ENCODE data around the gene CDHR2. TPM values are rescaled to one million over a fixed set of nuclear protein-coding genes. Genes with fewer than 3 reads are reported as not detected.
A peak's percentile ranks its signal among the peaks of the same experiment; 100 is the strongest.

CDHR2 gene
- total and polyA plus RNA-seq, 4 experiments from 2014 or later, result 2.9 TPM; not detected in 2

DNA sequence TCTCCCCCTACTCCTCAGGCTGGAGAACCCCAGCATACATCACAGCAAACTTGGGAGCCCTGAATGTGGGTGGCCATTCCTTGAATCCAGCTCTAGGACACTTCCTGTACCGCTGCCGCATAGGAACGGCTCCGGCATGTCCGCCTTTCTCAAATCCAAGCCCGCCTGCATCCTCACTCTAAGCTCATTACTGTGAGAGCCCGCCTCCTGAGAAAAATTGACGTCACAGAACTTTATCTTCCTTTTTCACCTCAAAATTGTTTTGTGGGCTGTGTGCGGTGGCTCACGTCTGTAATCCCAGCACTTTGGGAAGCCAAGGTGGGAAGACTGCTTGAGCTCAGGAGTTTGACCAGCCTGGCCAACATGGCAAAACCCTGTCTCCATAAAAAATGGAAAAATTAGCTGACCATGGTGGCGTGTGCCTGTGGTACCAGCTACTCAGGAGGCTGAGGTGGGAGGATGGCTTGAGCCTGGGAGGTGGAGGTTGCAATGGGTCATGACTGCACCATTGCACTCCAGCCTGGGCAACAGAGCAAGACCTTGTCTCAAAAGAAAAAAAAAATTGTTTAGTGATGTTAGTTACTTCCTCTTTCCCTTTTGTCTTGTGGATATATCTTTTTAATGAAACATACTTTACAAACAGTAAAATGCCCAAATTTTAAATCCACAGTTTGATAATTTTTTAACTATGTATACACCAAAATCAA is 34.7 kb upstream of the CDHR2 start:
- peak overlapping the region in 2 of 7 donors; percentile 30 to 85 for H3K27ac Mint-ChIP-seq
- peaks cover 0 to 2% of the 10 kb centered on the region in 2 donors for H3K36me3 Mint-ChIP-seq
- intact Hi-C loops (cut with micrococcal nuclease), result no loop called here
- H3K4me1 Mint-ChIP-seq, result peaks cover 10 to 22% (median 19%) of the 10 kb centered on the region in 4 donors
- H3K9me3 ChIP-seq (ENCODE audit: control insufficient read depth in 1 of 2, low read length in 2 of 2), result no peaks in the 10 kb centered on the region
- H3K4me3 Mint-ChIP-seq, result peak overlapping the region in 1 of 8 donors; percentile 70
- peaks cover 6% of the 10 kb centered on the region for H3K4me1 ChIP-seq (ENCODE audit: insufficient read depth, low read length)
- no peak overlapping the region for H3K27ac ChIP-seq (ENCODE audit: low read depth, low read length)
- H3K36me3 ChIP-seq (ENCODE audit: insufficient read depth, low read length), result no peaks in the 10 kb centered on the region
- POLR2A ChIA-PET (ENCODE audit: partially characterized antibody), result interaction anchor here (0.9 to 1.1 kb wide), 2 partner anchors 23 to 28 kb away, joined by 3 read pairs; no protein-coding TSS in a partner anchor
- H3K9me3 Mint-ChIP-seq, result no peaks in the 10 kb centered on the region
- H3K27me3 Mint-ChIP-seq, result no peaks in the 10 kb centered on the region
- no peak for DNase-seq
- H3K27me3 ChIP-seq (ENCODE audit: insufficient read depth, low read length), result no peaks in the 10 kb centered on the region
- CTCF ChIA-PET (ENCODE audit: partially characterized antibody), result interaction anchor here (1.0 to 1.7 kb wide), 2 partner anchors 16 to 30 kb away, joined by 3 to 5 read pairs; no protein-coding TSS in a partner anchor
- H3K4me3 ChIP-seq (ENCODE audit: low read length in 2 of 2), result no peak overlapping the region

DNA sequence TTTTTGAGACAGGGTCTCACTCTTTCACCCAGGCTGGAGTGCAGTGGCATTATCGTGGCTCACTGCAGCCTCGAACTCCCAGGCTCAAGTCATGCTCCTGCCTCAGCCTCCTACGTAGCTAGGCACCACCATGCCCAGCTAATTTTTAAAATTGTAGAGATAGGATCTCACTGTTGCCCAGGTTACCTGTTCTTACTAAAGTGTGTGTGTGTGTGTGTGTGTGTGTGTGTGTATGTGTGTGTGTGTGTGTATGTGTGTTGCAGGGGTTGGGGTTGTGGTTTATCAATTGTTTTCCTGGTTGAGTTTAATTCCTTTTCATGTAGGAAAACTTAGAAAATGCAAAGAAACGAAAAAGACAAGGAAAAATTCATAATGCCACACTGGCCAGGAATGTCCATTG is 33.7 kb upstream of the CDHR2 start:
- H3K4me1 ChIP-seq (ENCODE audit: insufficient read depth, low read length), result peaks cover 6% of the 10 kb centered on the region
- Mint-ChIP-seq H3K9me3 (no peaks in the 10 kb centered on the region), H3K4me1 (peaks cover 10 to 29% (median 20%) of the 10 kb centered on the region in 4 donors), H3K36me3 (no peaks in the 10 kb centered on the region), H3K27ac (peak overlapping the region in 4 of 7 donors; percentile 15 to 88 (median 41)), H3K27me3 (no peaks in the 10 kb centered on the region), H3K4me3 (peak overlapping the region in 2 of 8 donors; percentile 7 to 31)
- no peaks in the 10 kb centered on the region for H3K9me3 ChIP-seq (ENCODE audit: control insufficient read depth in 1 of 2, low read length in 2 of 2)
- DNase-seq, result peak in 1 of 5 donors; percentile 27
- CTCF ChIA-PET (ENCODE audit: partially characterized antibody), result interaction anchor here (1.0 to 1.7 kb wide), 2 partner anchors 15 to 68 kb away, joined by 3 to 5 read pairs; no protein-coding TSS in a partner anchor
- H3K4me3 ChIP-seq (ENCODE audit: low read length in 2 of 2), result no peak overlapping the region
- intact Hi-C loops (cut with micrococcal nuclease), result no loop called here
- H3K27me3 ChIP-seq (ENCODE audit: insufficient read depth, low read length), result no peaks in the 10 kb centered on the region
- no peak overlapping the region for H3K27ac ChIP-seq (ENCODE audit: low read depth, low read length)
- no peaks in the 10 kb centered on the region for H3K36me3 ChIP-seq (ENCODE audit: insufficient read depth, low read length)
- POLR2A ChIA-PET (ENCODE audit: partially characterized antibody), result interaction anchor here (1.1 to 1.3 kb wide), 2 partner anchors 14 to 22 kb away, joined by 3 to 4 read pairs; no protein-coding TSS in a partner anchor

DNA sequence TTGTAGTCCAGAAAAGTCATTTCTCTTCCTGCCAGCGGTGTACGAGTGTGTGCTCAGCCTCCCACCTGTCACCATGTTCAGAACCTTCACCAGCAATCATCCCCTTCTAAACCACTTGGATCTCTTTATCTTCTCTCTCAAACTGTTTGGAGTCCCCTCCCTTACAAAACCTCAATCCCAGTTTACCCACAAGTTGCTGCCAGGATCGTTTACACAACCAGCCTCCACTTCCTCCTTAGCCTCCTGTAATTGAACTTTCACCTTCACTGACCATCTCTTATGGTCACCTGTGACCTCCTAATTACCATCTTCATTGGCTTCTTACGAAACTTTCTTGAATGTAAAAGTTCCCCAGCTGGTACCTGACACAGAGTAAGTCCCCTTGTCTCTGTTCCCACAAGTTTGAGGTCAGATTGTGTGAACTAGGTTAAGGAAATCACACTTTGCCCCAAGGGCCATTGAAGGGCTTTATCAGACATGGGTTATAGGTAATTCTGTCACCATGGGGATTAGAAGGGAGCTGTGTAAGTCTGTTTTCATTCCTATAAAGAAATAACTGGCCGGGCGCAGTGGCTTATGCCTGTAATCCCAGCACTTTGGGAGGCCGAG is 32.0 kb upstream of the CDHR2 start:
- H3K4me3 ChIP-seq (ENCODE audit: low read length in 2 of 2), result no peak overlapping the region
- no peak for DNase-seq
- H3K9me3 ChIP-seq (ENCODE audit: control insufficient read depth in 1 of 2, low read length in 2 of 2), result no peaks in the 10 kb centered on the region
- peaks cover 6% of the 10 kb centered on the region for H3K4me1 ChIP-seq (ENCODE audit: insufficient read depth, low read length)
- no peak overlapping the region for H3K27ac ChIP-seq (ENCODE audit: low read depth, low read length)
- Mint-ChIP-seq H3K27me3 (no peaks in the 10 kb centered on the region), H3K9me3 (no peaks in the 10 kb centered on the region), H3K27ac (peak overlapping the region in 4 of 7 donors; percentile 18 to 65 (median 48)), H3K4me1 (peaks cover 11 to 37% (median 20%) of the 10 kb centered on the region in 4 donors), H3K4me3 (no peak overlapping the region), H3K36me3 (no peaks in the 10 kb centered on the region)
- no peaks in the 10 kb centered on the region for H3K27me3 ChIP-seq (ENCODE audit: insufficient read depth, low read length)
- ChIA-PET POLR2A (ENCODE audit: partially characterized antibody) (interaction anchor here (0.6 to 1.2 kb wide), 3 partner anchors 11 to 40 kb away, joined by 3 to 4 read pairs (median 3); no protein-coding TSS in a partner anchor), CTCF (ENCODE audit: partially characterized antibody) (interaction anchor here (1.5 kb wide), 1 partner anchor 17 kb away, joined by 3 read pairs; no protein-coding TSS in a partner anchor)
- intact Hi-C loops (cut with micrococcal nuclease), result no loop called here
- no peaks in the 10 kb centered on the region for H3K36me3 ChIP-seq (ENCODE audit: insufficient read depth, low read length)

DNA sequence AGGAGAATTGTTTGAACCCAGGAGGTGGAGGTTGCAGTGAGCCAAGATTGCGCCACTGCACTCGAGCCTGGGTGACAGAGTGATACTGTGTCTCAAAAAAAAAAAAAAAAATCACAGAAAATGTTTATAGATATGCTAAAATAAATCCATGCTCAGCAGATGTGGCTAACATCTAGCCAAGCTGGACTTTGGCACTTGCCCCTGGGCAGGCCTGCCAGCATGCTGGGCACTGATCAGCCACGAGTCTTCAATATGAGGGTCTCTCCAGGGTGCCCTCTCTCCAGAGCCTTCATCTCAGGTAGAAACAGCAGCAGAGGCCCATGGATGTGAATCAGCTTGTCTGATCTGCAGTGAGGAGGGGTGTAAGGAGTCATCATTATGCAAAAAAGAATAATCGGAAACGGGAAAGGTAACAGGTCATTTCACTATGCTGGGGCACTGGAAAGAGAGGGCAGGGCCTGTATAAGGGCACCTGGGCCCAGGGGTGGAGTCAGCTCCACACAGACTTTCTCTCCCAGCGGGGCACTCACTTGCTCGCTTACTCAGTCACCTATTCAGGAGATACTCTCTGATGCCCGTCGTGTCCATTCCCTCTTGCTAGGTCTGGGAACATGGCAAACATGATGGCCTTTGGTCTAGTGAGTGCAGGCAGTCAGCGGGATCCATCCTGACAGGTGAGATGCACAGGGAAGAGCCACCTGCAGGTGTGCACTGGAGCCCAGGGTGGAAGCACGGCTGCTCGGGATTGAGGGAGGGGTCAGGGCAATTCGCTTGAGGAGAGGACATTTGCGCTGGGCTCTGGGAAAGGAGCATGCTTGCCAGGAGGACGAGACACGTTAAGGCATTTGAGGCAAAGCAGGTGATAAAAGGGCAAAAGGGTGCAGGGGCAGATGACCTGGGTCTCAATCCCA is 29.1 kb upstream of the CDHR2 start:
- H3K27me3 Mint-ChIP-seq, result no peaks in the 10 kb centered on the region
- H3K27ac Mint-ChIP-seq, result peak overlapping the region in 3 of 7 donors; percentile 45 to 63 (median 62)
- Histone ChIP-seq H3K4me3 (ENCODE audit: low read length in 2 of 2) (no peak overlapping the region), H3K27ac (ENCODE audit: low read depth, low read length) (no peak overlapping the region), H3K4me1 (ENCODE audit: insufficient read depth, low read length) (peaks cover 6% of the 10 kb centered on the region), H3K27me3 (ENCODE audit: insufficient read depth, low read length) (no peaks in the 10 kb centered on the region), H3K9me3 (ENCODE audit: control insufficient read depth in 1 of 2, low read length in 2 of 2) (no peaks in the 10 kb centered on the region), H3K36me3 (ENCODE audit: insufficient read depth, low read length) (no peaks in the 10 kb centered on the region)
- ChIA-PET POLR2A (ENCODE audit: partially characterized antibody) (interaction anchor here (0.6 to 18.9 kb wide), 4 partner anchors 23 to 53 kb away, joined by 3 to 533 read pairs (median 3); partner anchors contain the start of genes CDHR2 and RNF44), CTCF (ENCODE audit: partially characterized antibody) (no interaction called here)
- DNase-seq, result no peak
- no peak overlapping the region for H3K4me3 Mint-ChIP-seq
- H3K4me1 Mint-ChIP-seq, result peaks cover 13 to 30% (median 23%) of the 10 kb centered on the region in 4 donors
- no peaks in the 10 kb centered on the region for H3K9me3 Mint-ChIP-seq
- no peaks in the 10 kb centered on the region for H3K36me3 Mint-ChIP-seq
- intact Hi-C loops (cut with micrococcal nuclease), result no loop called here

DNA sequence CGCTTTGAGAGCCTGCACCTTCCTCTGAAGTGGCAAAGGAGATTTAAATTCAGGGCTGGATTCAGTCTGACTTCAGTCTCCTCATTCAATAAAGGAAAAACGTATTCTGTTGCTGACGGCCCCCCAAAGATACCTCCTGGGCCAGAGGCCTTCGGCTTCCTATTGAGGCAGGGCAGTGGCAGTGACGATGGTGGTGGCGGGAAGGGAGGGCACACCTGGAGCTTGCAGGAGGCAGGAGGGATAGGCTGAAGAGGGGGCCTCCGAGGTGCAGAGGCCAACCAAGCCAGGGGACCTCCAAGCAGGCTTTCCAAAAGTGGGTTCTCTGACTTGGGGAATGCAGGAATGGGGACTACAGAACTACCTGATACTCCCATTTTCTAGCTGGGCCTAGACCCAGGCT is 27.9 kb upstream of the CDHR2 start:
- no peak overlapping the region for H3K4me3 ChIP-seq (ENCODE audit: low read length in 2 of 2)
- no peaks in the 10 kb centered on the region for H3K4me1 ChIP-seq (ENCODE audit: insufficient read depth, low read length)
- H3K27ac ChIP-seq (ENCODE audit: low read depth, low read length), result no peak overlapping the region
- H3K36me3 ChIP-seq (ENCODE audit: insufficient read depth, low read length), result no peaks in the 10 kb centered on the region
- ChIA-PET CTCF (ENCODE audit: partially characterized antibody) (no interaction called here), POLR2A (ENCODE audit: partially characterized antibody) (interaction anchor here (0.8 to 18.9 kb wide), 2 partner anchors 22 to 54 kb away, joined by 3 to 533 read pairs; partner anchors contain the start of genes CDHR2 and RNF44)
- Mint-ChIP-seq H3K27ac (no peak overlapping the region), H3K27me3 (no peaks in the 10 kb centered on the region), H3K4me1 (peaks cover 13 to 35% (median 19%) of the 10 kb centered on the region in 4 donors), H3K9me3 (no peaks in the 10 kb centered on the region), H3K36me3 (peaks cover 0 to 3% of the 10 kb centered on the region in 2 donors), H3K4me3 (no peak overlapping the region)
- no peaks in the 10 kb centered on the region for H3K27me3 ChIP-seq (ENCODE audit: insufficient read depth, low read length)
- no peak for DNase-seq
- intact Hi-C loops (cut with micrococcal nuclease), result no loop called here
- H3K9me3 ChIP-seq (ENCODE audit: control insufficient read depth in 1 of 2, low read length in 2 of 2), result no peaks in the 10 kb centered on the region

DNA sequence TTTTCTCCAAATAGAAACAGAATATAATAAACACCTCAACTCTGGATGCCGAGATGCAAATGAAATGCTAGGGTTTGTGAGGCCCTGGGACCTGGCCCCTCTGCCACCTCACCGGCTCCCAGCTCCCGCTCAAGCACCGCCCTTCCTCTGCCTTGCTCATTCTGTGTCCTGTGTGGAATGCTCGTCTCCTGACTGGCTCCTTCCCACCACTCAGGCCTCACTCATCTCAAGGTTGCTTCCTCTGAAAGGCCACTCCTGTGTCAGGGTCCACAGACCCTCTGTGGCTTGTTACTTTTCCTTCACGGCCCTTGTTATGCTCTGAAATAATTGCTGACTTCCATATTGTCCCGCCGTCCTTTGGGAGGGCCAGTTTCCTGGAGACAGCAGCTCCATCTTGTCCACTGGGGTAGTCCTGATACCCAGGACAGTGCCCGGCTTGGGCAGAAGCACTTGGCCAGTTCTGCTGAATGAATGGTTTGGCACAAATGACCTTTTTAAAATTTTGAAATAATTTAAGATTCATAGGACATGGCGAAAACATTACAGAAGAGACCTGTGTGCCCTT is 27.4 kb upstream of the CDHR2 start:
- POLR2A ChIA-PET (ENCODE audit: partially characterized antibody), result interaction anchor here (18.9 kb wide), 1 partner anchor 21 kb away, joined by 533 read pairs; the partner anchor contains the start of genes CDHR2 and RNF44
- CTCF ChIA-PET (ENCODE audit: partially characterized antibody), result no interaction called here
- Mint-ChIP-seq H3K36me3 (peaks cover 0 to 3% of the 10 kb centered on the region in 2 donors), H3K9me3 (no peaks in the 10 kb centered on the region), H3K27me3 (no peaks in the 10 kb centered on the region), H3K27ac (peak overlapping the region in 4 of 7 donors; percentile 29 to 36 (median 32)), H3K4me3 (no peak overlapping the region), H3K4me1 (peaks cover 12 to 34% (median 18%) of the 10 kb centered on the region in 4 donors)
- Histone ChIP-seq H3K9me3 (ENCODE audit: control insufficient read depth in 1 of 2, low read length in 2 of 2) (no peaks in the 10 kb centered on the region), H3K36me3 (ENCODE audit: insufficient read depth, low read length) (no peaks in the 10 kb centered on the region), H3K4me1 (ENCODE audit: insufficient read depth, low read length) (no peaks in the 10 kb centered on the region), H3K27me3 (ENCODE audit: insufficient read depth, low read length) (no peaks in the 10 kb centered on the region), H3K4me3 (ENCODE audit: low read length in 2 of 2) (no peak overlapping the region), H3K27ac (ENCODE audit: low read depth, low read length) (no peak overlapping the region)
- no peak for DNase-seq
- intact Hi-C loops (cut with micrococcal nuclease), result no loop called here

All from CD4-positive, alpha-beta memory T cell (primary cell).